GM12872 (cell line): ENCODE measurements around the gene DBX1.

Experiments
- CTCF ChIP-seq: IDR thresholded peaks from 3 replicates; pipeline ENCODE4 v1.5.1; 2011; ENCODE audit warnings: low read depth, mild to moderate bottlenecking, low read length, moderate library complexity; ENCODE audit not compliant: insufficient read depth

DBX1 gene

GRCh38 chr11:20172721-20173447 lies 12.6 kb upstream of the DBX1 start:
- TF ChIP-seq CTCF = no peak

- TF ChIP-seq CTCF = no peak
Observed at GRCh38 chr11:20163783-20164481, 3.7 kb upstream of the DBX1 start.

- TF ChIP-seq CTCF = no peak
Observed at GRCh38 chr11:20162824-20163782, 2.8 kb upstream of the DBX1 start.

- TF ChIP-seq CTCF = no peak
Observed at GRCh38 chr11:20161923-20162744, 1.9 kb upstream of the DBX1 start.

- no peak for TF ChIP-seq CTCF
Observed at GRCh38 chr11:20161230-20161918, 1.1 kb upstream of the DBX1 start.

DNA sequence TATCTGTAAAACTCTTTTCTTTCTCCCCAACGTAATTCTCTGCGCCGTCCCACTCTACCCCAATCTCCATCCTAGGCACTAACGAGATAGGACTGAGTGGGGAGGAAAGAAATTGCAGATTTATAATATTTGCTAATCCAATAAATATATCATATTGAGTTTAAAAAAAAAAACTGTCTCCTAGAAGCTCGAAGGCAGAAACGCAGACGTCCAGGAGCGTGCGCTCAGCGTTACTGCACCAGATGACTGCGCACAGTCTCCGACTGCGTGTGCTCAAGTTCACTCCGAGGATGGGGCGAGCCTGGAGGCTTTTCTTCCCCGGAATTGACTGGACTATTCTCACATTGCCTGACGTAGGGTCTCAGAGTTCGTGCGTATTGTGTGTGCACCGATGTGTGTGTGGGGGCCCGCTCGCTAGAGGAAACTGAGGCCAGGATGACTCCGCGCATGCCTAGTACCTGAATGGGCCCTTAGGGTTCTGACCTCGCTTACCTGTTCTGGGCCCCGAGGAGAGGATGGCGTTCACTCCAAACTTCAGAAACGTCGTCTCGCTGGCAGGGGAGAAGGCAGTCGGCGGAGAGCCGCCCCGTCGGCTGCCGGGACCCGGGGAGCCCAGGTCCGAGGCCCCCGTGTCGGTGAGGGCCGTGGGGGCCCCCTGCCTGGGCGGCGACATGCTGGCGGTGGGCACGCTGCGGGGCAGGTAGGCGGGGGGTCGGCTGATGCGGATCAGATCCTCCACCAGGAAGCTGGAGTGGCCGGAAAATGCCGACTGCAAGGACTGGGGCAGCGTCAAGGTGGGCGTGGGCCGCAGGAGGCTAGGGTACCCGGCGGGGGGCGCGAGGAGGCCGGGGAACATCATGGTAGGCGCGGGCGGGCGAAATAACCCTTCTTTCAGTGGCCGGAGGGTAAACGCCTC lies 551 bp downstream of the DBX1 start:
- TF ChIP-seq CTCF = no peak
